GM06990 (cell line): ENCODE results near the gene KMO.

Experiments
- DNase-seq: peaks from one replicate; pipeline ENCODE4 v3.0.0-alpha.2; 2011; ENCODE audit not compliant: insufficient read length; ENCODE audit errors: extremely low read depth
- H3K27me3 ChIP-seq: replicated peaks from 2 replicates; pipeline ENCODE4 v1.6.0; 2011; ENCODE audit warnings: low read length; ENCODE audit not compliant: control insufficient read depth, insufficient read depth
- H3K36me3 ChIP-seq: 2 replicates; pipeline ENCODE4 v1.5.1; 2011; ENCODE audit warnings: low read length; ENCODE audit not compliant: control insufficient read depth, insufficient read depth
- H3K4me3 ChIP-seq: replicated peaks from 2 replicates; pipeline ENCODE4 v1.5.1; 2011; ENCODE audit warnings: low read depth, mild to moderate bottlenecking, control low read depth, low read length
- CTCF ChIP-seq: IDR thresholded peaks from 2 replicates; pipeline ENCODE4 v1.5.1; 2011; ENCODE audit warnings: low read length, control low read depth, mild to moderate bottlenecking, inconsistent platforms; ENCODE audit not compliant: insufficient read depth, poor library complexity, severe bottlenecking

Gene KMO

GRCh38 chr1:241630476-241630875 is 98.3 kb downstream of the KMO start:
- no peak overlapping the region for H3K4me3 ChIP-seq
- no peak for TF ChIP-seq CTCF
- no peaks in the 10 kb centered on the region for H3K27me3 ChIP-seq
- H3K36me3 ChIP-seq = no peaks in the 10 kb centered on the region
- no peak for DNase-seq

DNA sequence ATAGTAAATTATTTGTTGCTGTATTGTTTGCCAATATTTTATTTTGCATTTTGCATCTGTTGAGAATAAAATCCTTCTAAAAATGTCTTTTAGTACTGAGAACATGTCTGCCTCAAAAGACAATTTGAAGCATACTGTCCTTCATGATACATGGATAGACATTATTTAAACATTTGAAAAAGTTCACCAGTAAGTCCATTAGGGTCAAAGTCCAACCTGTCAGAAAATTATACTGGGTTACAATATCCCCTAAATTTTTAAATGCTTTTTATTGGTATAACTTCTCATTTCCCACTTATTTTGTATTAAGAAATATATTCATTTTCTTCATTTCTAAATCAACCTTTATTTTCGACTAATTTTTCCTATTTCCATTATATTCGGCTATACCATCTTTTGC is 98.7 kb downstream of the KMO start:
- H3K36me3 ChIP-seq = no peaks in the 10 kb centered on the region
- no peak for TF ChIP-seq CTCF
- DNase-seq = no peak
- no peaks in the 10 kb centered on the region for H3K27me3 ChIP-seq
- H3K4me3 ChIP-seq = no peak overlapping the region

DNA sequence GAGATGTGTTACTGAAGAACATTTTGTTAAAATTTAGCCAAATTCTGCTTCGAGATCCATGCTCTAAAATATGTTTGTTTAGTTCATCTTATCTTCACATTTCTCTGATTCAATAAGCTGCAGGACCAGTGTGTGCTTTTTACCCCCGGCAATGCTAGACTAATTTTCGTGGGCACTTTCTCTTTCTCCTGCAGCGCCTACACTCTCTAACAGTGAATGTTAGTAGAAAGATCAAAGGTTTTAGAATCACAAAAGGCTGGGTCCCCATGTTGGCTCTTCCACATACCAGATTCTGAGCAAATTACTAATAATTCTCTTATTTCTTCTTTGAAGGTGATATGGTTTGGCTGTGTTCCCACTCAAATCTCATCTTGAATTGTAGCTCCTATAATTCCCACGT is 99.5 kb downstream of the KMO start:
- no peak for TF ChIP-seq CTCF
- DNase-seq = no peak
- Histone ChIP-seq H3K27me3 (no peaks in the 10 kb centered on the region), H3K4me3 (no peak overlapping the region), H3K36me3 (no peaks in the 10 kb centered on the region)

GRCh38 chr1:241632987-241633386 is 100.8 kb downstream of the KMO start:
- TF ChIP-seq CTCF = no peak
- Histone ChIP-seq H3K4me3 (no peak overlapping the region), H3K36me3 (peaks cover 2% of the 10 kb centered on the region; the same call in 1 of the 2 replicates), H3K27me3 (no peaks in the 10 kb centered on the region)
- DNase-seq = no peak

DNA sequence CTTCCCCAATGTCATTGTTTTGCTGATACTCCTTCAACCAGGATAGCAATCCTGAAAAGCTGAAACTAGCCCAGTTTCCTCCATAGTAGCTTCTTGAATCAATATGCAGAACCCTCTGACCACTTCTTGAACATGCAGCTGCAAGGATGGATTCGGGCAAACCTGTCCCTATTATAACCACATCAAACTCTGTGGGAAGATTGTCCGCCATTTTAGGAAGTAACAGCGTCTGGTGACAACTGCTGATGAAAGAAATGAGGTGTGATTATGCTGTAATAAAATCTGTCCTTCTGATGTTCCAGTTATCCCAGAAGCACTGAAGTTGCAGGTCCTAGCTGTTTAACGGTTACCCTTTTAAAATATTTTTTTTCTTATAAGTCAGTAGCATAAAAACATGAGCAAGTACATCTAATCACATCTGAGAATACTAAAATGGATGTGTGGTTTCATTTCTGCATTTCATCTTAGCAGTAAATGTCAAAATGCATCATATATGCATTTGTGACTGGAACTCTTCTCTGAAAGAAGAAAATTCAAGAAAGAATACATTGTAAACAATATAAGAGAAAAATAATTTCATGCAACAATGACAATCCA is 103.5 kb downstream of the KMO start:
- Histone ChIP-seq H3K36me3 (peaks cover 2% of the 10 kb centered on the region; the same call in 1 of the 2 replicates), H3K4me3 (no peak overlapping the region)
- no peak for DNase-seq

More for the DNA sequence above, 103.5 kb downstream of the KMO start:
- TF ChIP-seq CTCF = no peak
- H3K27me3 ChIP-seq = no peaks in the 10 kb centered on the region
